Transverse colon (tissue), 4 donors: ENCODE measurements around the gene TEKT5.
"Not testable (repeated sequence)": the region's sequence is repeated elsewhere in the genome, so short reads cannot be mapped to it uniquely, and the experiment has no call there.

Experiments
- CTCF ChIP-seq, 5 experiments: fragments of 200-600 bp in 3 of 5; fragments of 450-650 bp in 2 of 5; sonication (generic) in 3 of 5; IDR thresholded peaks; 1 replicate in 2 of 5; 2 replicates in 3 of 5; pipeline ENCODE4 v1.5.1; 2016 to 2017; ENCODE audit warnings: antibody characterized with exemption in 5 of 5, inconsistent platforms in 3 of 5, mild to moderate bottlenecking in 2 of 5, moderate library complexity in 1 of 5
- POLR2A ChIP-seq: fragments of 450-650 bp; IDR thresholded peaks from one replicate; pipeline ENCODE4 v1.6.1; 2016; ENCODE audit warnings: antibody characterized with exemption, mild to moderate bottlenecking, moderate library complexity
- POLR2AphosphoS5 ChIP-seq, 3 donors: sonication (generic); formaldehyde crosslinking; IDR thresholded peaks; one replicate each; pipeline ENCODE4 v1.6.1; 2016; ENCODE audit warnings: antibody characterized with exemption in 3 of 3

GRCh38 chr16:10741249-10741648 lies 46.5 kb upstream of the TEKT5 start:
- TF ChIP-seq CTCF (IDR thresholded peaks at IDR 0.05); POLR2A; POLR2AphosphoS5 (IDR thresholded peaks at IDR 0.05): not testable (repeated sequence)
